LNCAP (cell line): ENCODE measurements around the gene BARX1.

ENCODE experiments used
- TF ChIP-seq, protein P1 (sequence below): fragments of 450-650 bp; IDR thresholded peaks from 2 replicates; pipeline ENCODE4 v1.5.1; 2017; ENCODE audit warnings: mild to moderate bottlenecking

BARX1 gene

DNA sequence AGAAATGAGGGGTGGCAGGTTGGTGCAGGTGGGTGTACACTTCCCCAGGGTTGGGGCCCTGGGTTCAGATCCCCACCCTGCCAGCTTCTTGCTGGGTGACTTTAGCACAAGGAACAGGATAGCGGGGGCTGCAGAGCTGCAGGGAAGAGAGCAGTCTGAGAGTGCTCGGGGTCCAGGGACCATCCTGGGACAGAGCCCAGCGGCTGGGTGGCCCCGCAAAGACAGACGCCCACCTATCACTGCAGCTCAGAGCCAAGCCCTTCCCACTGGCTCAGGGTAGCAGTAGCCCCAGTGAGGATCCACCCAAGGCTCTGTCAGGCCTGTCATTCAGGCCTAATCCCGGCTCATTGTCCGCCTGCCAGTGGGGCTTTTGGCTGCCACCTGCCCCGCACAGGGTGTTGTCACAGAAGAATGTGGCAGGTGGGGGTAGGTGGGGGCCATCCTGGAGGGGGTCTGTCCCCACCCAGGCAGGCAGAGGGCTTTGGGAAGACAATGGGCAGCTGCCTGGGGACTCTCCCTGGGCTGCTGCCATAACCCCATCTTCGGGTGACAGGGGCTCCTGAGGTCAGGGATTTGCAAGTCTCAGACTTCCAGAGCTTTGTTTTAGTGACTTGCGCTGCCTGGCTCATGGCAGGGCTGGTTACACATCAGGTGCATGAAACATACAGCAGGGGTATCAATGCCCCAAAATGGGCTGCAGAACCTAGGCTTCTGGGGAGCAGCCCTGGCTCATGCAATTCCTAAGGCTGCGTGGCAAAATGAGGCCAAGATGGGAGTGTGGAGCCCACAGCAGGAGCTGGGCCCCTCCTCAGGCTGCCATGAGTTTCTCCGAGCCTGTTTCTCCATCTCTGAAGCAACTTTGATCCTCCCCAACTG lies 52.1 kb downstream of the BARX1 start:
- TF ChIP-seq, protein P1, sequence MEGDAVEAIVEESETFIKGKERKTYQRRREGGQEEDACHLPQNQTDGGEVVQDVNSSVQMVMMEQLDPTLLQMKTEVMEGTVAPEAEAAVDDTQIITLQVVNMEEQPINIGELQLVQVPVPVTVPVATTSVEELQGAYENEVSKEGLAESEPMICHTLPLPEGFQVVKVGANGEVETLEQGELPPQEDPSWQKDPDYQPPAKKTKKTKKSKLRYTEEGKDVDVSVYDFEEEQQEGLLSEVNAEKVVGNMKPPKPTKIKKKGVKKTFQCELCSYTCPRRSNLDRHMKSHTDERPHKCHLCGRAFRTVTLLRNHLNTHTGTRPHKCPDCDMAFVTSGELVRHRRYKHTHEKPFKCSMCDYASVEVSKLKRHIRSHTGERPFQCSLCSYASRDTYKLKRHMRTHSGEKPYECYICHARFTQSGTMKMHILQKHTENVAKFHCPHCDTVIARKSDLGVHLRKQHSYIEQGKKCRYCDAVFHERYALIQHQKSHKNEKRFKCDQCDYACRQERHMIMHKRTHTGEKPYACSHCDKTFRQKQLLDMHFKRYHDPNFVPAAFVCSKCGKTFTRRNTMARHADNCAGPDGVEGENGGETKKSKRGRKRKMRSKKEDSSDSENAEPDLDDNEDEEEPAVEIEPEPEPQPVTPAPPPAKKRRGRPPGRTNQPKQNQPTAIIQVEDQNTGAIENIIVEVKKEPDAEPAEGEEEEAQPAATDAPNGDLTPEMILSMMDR: no peak

- TF ChIP-seq, protein P1: no peak
Observed at GRCh38 chr9:93902051-93902779, 52.9 kb downstream of the BARX1 start.
